GM12801 (cell line): ENCODE measurements around the gene MAG.

Experiments used
- TF ChIP-seq, protein P1 (sequence below): IDR thresholded peaks from one replicate; pipeline ENCODE4 v1.5.1; 2011; ENCODE audit warnings: control low read depth; ENCODE audit not compliant: insufficient read length; ENCODE audit errors: extremely low read depth

Gene MAG

DNA sequence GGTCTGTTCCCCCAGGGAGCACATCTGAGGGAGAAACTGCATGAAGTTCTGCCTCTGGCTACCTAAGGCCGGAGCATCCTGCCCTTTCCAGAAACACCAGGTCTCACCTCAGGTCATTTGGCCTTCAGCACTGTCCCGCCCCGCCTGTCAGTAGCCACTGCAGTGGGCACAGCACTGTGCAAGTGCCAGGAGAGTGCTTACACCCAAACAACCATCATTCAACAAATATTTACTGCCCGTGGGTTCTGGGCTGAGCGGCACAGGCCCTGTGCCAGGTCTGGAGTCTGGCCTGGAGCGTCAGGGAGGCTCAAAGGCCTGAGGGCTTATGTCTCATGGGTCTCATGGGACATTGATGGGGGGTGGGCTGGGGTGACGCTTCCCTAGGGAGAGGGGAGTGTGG, 20.4 kb upstream of the MAG start:
- TF ChIP-seq, protein P1, sequence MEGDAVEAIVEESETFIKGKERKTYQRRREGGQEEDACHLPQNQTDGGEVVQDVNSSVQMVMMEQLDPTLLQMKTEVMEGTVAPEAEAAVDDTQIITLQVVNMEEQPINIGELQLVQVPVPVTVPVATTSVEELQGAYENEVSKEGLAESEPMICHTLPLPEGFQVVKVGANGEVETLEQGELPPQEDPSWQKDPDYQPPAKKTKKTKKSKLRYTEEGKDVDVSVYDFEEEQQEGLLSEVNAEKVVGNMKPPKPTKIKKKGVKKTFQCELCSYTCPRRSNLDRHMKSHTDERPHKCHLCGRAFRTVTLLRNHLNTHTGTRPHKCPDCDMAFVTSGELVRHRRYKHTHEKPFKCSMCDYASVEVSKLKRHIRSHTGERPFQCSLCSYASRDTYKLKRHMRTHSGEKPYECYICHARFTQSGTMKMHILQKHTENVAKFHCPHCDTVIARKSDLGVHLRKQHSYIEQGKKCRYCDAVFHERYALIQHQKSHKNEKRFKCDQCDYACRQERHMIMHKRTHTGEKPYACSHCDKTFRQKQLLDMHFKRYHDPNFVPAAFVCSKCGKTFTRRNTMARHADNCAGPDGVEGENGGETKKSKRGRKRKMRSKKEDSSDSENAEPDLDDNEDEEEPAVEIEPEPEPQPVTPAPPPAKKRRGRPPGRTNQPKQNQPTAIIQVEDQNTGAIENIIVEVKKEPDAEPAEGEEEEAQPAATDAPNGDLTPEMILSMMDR, result no peak

DNA sequence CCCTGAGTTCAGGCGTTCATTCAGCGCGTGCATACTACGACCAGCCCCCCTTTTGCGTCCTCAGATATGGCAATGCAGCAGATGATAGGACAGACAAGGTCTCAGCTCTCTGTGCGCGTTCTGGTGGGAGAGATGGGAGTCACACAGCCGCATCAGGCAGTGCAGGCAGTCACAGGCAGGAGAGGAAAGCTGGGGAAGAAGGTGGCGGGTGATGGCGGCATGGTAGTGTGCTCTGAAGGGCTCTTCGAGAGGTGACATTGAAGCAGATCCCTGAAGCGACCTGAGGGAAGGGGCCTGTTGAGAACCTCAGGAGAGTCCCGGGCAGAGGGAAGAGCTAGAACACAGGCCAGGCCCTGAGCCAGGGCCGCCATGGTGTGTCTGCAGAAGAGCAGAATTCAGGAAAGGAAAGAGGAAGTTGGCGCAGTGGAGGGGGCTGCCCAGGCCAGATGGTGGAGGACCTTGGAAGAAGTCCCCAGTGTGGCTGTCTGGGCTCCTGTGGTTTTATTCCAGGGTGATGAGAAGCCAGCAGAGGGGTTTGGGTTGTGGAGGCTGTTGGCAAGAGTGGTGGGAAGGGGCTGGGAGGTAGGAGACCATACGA, 19.7 kb upstream of the MAG start:
- TF ChIP-seq, protein P1, result no peak

DNA sequence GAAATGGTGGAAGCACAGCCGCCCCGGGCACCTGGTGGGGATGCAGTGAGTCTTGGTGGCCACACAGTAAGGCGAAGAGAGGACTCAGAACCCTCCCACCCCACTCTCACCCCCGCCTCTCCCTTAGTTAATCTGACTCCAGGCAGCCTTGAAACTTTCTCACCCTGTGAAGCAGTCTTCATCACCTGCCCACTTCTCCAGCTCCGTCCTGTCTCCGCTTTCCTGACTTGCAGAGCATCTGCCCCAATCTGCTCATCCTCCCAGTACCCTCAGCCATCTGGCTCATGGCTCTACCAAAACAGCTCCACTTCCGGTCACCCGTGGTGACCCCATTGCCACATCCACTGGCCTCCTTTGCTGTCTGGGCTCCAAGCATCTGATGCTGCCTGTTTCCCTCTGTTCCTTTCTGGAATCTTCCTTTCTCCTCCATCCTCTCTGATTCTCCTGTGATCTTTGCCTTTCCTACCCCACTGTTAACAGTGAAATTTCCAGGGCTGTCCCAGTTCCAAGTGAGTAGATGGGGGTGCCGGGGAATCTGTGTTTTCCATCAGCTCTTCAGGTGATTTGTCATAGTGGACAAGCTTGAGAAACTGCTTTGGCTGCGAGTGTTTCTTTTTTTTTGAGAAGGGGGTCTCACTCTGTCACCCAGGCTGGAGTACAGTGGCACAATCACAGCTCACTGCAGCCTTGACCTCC, 18.9 kb upstream of the MAG start:
- TF ChIP-seq, protein P1, result no peak

DNA sequence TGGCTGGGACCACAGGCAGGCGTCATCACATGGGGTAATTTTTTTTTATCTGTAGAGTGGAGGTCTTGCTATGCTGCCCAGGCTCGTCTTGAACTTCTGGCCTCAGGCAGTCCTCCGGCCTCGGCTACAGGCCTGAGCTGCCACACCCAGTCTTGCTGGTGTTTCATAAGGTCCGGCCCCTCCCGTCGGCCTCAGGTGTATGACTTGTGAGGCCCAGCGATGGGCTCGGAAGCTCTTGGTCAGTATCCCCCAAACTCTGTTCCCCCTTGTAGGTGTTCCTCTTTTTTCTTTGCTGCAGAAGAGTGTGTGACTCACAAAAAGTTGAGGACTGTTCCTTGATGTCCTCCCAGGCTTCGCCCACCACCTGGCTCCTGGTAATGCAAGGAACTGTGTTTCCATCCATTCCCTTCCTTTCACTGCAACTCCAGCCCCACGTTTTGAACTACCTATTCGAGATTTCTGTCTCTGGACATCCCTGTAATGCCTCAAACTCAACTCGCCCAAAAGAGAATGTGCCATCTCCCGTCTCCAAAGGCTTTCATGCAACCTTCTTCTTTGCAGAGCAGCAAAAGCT, 18.2 kb upstream of the MAG start:
- TF ChIP-seq, protein P1, result no peak

DNA sequence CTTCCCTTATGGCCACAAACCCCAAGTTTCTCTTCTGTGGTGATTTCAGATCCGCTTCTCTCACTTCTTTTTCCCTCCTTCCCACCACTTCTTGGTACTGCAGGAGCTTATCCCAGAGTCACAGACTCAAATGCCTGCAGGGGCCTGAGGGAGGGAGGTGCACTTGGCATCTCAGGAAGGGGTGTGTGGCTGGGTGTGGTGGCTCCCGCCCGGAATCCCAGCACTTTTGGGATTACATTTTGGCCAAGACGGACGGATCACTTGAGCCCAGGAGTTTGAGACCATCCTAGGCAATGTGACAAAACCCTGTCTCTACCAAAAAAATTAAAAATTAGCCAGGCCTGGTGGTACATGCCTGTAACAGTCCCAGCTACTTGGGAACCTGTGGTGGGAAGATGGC, 17.6 kb upstream of the MAG start:
- TF ChIP-seq, protein P1, result no peak

DNA sequence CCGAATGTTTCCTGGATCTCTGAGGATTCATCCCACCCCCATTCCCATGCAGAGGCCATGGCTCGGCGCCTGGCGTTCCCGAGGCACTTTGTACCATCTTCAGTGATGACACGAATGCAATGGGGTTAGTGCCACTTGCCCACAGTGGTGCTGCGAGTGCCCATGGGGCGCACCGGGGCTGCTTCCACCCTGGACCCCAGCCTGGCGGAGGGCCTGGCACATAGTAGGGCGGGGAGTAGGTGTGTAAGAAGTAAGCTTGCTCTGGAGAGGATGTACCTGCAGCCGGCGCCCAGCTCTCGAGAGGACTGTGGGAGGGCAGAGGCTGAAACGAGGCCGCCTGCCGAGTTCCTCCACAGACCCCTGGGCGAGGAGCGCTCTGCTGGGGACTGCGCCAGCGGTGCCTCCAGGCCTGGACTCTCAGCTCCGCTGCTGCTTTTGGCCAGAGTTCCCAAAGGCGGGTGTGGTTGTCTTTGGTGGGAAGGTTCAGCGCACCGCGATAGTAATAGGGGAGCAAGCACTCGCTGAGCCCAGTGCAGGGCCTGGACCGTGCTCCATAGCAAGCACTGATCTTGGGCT, 15.2 kb upstream of the MAG start:
- TF ChIP-seq, protein P1, result no peak

DNA sequence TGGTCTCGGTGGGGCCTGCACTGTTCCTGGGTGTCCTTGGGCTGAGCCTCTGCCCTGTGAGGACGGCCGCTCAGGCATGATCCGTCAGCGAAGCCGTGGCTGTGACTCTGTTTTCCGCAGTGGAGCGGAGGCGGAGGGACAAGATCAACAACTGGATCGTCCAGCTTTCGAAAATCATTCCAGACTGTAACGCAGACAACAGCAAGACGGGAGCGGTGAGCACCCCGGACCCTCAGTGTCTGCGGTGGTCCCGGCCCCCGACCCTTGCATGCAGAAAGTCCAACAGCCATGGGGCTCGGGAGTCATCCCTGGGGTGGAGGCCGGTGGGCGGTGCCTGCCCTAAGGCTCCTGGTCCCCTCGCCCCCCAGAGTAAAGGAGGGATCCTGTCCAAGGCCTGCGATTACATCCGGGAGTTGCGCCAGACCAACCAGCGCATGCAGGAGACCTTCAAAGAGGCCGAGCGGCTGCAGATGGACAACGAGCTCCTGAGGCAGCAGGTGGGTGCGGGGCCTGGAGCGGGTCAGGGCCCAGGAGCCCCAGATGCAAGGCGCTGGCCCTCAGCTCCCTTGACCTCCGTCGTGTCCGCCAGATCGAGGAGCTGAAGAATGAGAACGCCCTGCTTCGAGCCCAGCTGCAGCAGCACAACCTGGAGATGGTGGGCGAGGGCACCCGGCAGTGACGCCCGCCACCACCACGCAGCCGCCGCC, 13.2 kb upstream of the MAG start:
- TF ChIP-seq, protein P1, result no peak
